ENCODE measurements around the gene NDC80.
"Not testable (repeated sequence)": the region's sequence is repeated elsewhere in the genome, so short reads cannot be mapped to it uniquely, and the experiment has no call there.

NDC80 gene

DNA sequence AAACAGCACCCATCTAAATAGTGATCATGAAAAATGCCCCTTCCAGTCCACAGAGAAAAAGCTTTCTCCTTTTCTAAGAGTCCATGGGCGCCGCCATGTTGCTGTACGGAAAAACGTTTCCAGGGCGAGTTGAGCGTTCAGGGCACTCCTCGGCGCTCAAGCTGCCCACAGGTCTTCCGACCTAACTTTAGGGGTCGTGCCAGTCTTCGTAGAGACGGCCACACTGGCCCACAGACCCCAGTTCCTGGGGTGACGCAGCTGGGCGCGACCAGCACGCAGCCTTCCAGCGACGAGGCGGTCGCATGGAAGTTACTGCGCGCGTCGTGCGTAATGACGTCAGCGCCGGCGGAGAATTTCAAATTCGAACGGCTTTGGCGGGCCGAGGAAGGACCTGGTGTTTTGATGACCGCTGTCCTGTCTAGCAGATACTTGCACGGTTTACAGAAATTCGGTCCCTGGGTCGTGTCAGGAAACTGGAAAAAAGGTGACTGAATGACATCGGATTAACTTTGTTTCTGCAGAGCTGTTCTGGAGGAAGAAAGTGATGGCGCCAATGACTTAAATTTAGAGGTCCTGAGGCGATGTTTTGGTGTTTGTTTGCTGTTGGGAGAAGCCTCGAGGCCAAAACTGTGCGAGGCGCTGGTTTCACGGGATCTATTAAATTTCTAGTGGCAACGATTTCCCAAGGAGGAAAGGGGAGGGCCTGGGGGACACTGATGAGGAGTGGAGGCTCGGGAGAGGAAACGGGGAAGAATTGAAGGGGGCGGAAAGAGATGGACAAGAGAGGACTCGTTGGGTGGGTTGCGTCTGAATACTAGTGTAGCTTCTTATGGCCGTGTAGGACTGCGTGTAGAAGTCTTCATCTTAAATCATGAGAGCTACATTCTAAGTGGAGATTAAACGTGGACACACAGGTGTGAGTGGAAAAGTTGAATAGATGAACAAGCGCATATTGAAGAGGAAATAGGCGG is at the start of gene NDC80, which contains the start of gene METTL4:
NDC80 (plus strand) TSS at position 358 of the 971 bp plus-strand sequence. CDS start 1,429 bp downstream, outside the sequence.
METTL4 (minus strand) TSS at position 306 of the 971 bp plus-strand sequence. CDS start 4,289 bp downstream, outside the sequence.
- peak; percentile 92 for DNase-seq

GRCh38 chr18:2522112-2522511 is 49.2 kb upstream of the NDC80 start:
- no peak for DNase-seq

- DNase-seq = not testable (repeated sequence)
These were observed 46.6 kb upstream of the NDC80 start for GRCh38 chr18:2524794-2525198.

DNA sequence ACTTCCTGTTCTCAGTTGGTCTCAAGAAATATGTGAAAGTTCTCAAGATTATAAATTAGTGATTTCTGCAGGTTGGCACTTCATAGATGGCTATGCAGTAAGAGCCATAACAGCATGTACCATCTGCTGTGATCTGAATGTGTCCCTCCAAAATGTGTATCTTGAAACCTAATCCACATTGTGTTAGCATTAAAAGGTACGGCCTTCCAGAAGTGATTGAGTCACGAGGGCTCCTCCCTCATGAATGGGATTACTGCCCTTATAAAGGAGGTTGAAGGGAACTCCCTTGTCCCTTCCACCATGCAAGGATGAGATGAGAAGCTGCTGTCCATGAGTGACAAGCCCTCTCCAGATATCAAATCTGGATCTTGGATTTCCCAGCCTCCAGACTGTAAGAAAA is 45.0 kb upstream of the NDC80 start:
- DNase-seq = no peak

DNA sequence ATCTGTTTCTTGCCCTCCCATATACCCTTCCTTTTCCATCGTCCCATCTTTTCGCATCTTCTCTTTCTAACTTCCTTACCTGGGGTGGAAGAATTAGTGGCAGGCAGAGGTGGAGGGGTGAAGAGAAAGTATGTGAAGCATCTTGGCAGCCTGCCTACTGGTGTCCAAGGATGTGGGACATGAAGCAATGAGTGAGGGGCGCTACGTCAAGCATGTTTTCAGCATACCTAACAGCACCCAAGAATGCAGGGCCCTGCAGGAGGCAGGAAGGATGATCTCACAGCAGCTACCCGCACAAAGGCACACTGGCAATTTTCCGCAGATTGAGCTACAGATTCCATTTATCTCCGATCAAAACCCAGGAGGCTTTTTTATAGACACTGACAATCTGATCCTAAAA is 42.2 kb upstream of the NDC80 start:
- DNase-seq = peak; percentile 71

- no peak for DNase-seq
These were observed 39.6 kb upstream of the NDC80 start for GRCh38 chr18:2531751-2532150.

GRCh38 chr18:2532797-2533196 is 38.6 kb upstream of the NDC80 start:
- no peak for DNase-seq

- no peak for DNase-seq
These were observed 36.5 kb upstream of the NDC80 start for GRCh38 chr18:2534906-2535305.

GRCh38 chr18:2535419-2535910 is 35.9 kb upstream of the NDC80 start:
- DNase-seq = no peak

DNA sequence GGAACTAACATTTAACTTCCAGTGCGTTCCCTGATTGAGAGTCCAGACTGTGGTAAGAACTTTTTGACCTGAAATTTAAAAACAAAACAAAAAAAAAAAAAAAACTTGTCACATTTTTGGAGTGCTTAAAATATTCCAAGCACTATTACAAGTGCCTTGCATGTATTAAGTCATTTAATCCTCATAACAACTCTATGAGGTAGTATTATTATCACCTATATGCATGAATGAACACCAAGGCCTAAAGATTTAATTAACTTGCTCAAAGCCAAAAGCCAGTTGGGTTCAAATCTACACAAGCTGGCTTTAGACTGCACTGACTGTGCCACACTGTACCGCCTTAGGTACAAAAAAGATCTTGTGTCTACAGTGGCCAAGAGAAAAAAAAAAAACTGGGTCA is 35.3 kb upstream of the NDC80 start:
- DNase-seq = peak; percentile 26

GRCh38 chr18:2536493-2536892 is 34.9 kb upstream of the NDC80 start:
- peak; percentile 95 for DNase-seq

- DNase-seq = no peak
These were observed 34.1 kb upstream of the NDC80 start for GRCh38 chr18:2537296-2537695.

DNA sequence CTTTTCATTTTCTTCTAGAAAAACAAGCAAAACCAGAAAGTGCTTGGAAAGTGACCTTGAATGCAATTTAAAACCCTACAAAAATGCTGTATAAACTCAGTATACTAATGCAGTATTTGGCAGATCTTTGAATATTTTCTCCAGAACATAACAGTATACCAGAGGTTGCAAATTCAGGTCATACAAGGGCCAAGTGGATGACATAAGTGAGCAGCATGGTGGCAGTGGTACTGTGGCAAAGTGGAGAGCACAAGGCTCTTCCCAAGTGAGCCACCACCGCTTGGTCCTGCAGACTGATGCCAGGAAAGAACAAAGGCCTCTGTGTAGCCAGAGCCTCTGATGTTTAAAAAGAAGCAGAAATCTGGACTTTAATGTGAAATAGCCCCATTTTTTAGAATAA is 33.1 kb upstream of the NDC80 start:
- DNase-seq = no peak

- no peak for DNase-seq
These were observed 32.5 kb upstream of the NDC80 start for GRCh38 chr18:2538844-2539243.

GRCh38 chr18:2540575-2540974 is 30.8 kb upstream of the NDC80 start:
- DNase-seq = no peak

DNA sequence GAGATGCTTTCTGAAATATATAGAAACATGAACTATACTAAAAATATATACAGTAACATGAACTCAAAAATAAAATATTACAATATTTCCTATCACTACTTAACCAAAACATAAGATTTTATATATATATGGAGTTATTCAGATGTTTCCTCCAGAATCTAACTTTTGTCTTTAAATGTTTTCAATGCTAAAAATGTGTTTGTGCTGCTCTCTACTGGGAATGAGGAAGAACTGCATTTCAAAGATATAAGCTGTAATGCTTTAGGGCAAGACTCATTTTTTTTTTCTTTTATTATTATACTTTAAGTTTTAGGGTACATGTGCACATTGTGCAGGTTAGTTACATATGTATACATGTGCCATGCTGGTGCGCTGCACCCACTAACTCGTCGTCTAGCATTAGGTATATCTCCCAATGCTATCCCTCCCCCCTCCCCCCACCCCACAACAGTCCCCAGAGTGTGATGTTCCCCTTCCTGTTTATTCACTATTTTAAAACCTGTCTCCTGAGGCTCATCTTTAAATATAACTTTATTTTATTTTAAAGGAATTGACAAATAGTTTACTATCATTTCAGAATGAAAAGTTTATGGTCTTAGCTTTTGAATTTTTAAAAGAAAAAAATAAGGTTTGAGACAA is 29.3 kb upstream of the NDC80 start:
- DNase-seq = peak; percentile 40

DNA sequence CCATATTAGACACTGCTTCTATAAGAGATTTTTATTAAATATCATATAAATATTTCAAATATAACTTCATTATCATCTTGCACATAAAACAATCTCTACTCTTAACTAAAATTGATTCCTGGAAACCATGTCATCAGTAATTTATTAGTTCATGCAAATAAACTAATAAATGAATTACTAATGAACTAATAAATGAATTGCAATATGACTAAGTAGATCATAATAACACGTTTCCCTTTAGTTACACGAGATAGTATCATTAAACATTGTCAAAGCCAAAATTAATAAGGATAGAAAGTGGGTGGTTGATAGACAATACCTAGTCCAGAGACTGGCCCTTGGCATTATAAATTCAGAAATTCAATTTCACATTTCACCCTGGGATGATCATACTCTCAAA is 26.2 kb upstream of the NDC80 start:
- DNase-seq = no peak

DNA sequence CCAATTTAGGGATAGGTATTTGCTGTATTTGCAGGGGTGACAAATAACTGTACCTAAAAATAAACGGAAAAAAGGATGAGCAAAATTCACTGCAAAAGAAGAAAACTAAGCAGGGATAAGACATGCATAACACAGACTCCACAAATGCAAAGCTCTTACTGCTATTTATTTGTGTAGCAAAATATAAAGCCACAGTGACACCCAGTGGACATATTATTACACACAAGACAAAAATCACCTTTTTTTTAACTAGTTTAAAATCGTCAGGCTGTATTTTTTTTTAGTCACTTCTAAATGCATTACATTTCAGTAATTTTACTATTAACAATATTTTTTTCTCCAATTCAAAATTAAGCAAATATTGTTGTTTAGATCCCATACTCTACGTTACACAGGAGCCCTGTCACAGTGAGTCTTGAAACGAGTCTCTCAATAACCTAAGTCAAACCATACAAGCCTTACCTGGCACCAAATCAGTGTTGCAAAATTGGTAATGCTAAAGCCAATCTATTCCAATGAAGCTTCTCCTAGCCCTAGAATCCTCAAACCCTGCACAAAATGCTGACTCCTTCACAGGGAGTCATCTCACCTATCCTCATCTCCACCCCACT is 23.8 kb upstream of the NDC80 start:
- DNase-seq = peak; percentile 50

DNA sequence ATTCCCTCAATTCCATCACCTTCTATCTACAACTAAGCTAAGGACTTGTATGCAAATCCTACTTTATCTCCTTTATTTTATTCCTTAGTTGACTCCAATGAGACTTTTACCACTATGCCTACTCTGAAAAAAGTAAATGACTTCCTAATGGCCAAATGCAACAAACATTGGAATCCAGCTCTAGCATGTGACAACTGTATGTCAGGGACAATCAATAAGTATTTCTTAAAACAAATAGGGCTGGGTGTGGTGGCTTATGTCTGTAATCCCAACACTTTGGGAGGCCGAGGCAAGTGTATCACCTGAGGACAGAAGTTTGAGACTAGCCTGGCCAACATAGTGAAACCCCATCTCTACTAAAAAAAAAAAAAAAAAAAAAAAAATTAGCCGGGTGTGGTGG is 21.9 kb upstream of the NDC80 start:
- no peak for DNase-seq

GRCh38 chr18:2551425-2551824 is 19.9 kb upstream of the NDC80 start:
- no peak for DNase-seq

DNA sequence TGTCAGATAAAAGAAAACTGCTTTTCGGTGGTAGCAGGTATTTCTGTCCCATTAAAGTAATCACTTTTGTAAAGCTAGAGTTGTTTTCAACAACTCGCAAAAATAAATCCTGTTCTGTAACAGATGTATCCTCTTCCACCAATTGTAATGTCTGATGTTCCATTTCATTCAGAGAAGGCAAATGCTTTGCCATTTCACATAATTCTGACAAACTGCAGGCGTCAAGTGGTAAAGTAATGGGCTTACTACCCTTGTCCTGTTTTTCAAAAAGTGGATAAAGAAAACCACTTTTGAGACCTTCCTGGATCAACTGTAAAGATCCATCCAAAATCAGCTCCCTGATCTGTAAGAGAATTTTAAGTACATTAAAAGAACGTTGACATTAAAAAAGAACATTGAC is 16.7 kb upstream of the NDC80 start:
- DNase-seq = no peak

DNA sequence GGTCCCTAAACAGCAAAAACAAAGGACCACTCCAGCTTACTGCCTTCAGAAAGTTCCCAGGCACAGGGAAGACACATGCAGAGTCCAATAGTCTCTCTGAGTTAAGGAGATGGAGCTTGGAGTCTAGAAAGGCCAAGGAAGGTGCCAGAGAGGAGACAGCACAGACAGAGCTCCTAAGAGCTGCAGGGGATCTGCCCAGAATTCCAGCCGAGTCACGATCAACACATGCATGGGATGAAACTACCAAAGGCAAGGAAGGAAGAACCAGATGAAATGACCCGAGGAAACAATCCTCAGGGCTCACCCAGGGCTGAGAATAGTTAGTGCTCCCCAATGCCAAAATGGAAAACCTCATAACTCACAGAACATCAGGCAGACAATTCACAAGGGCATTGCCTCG is 15.5 kb upstream of the NDC80 start:
- no peak for DNase-seq

DNA sequence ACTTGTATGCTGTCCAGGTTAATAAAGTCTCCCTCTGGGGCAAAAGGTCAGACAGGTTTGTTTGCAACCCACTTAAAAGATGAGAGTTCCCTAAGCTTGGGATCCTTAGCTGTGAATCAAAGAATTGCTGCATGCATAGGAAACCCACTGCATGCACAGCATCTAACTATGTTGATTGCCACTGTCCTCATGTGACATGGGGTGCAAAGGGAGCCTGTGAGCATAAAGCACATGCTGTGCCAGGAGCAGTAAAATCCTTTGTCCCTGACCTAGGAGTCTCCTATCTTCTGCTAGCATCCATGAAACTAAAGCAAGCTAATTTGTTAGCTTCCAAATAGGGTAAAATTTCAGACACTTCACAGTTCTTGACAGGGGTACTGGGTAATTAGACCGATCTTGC is 13.8 kb upstream of the NDC80 start:
- no peak for DNase-seq
